GM12874 (cell line): Measurements from ENCODE around the gene HTRA3.

ENCODE experiments used
- CTCF ChIP-seq: IDR thresholded peaks from 2 replicates; pipeline ENCODE4 v1.5.1; 2011; ENCODE audit warnings: low read depth, mild to moderate bottlenecking, control low read depth, low read length, moderate library complexity; ENCODE audit not compliant: insufficient read depth

HTRA3 gene

GRCh38 chr4:8355864-8356565 lies 86.5 kb downstream of the HTRA3 start:
- TF ChIP-seq CTCF, result no peak
